ENCODE measurements around the gene LUZP2.
A peak's percentile ranks its signal among the peaks of the same experiment; 100 is the strongest.

Gene LUZP2

DNA sequence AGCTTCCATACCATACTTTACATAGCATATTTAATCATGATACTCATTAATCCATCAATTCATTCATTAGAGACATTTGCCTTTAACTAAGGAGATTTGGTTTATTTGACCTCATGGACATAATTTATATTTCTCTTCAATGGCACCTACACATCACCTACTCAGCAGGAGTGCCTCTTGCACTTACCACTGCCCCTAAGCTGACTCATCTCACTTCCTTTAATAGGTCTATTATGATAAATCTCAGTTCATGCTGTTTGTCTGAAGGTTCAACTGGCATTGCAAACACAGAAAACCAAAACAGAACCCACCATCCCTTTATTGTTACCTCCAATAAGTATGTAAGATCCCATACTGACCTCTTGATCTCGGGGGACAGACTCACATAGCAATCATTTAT lies 186.7 kb downstream of the LUZP2 start:
- Histone ChIP-seq H2BK120ac (ENCODE audit: insufficient read depth, low read length, poor library complexity) (no peak overlapping the region), H2BK5ac (ENCODE audit: low read depth, low read length, poor library complexity) (no peak overlapping the region), H2AK5ac (ENCODE audit: low read length) (no peak overlapping the region), H3K23ac (ENCODE audit: low read length) (no peak overlapping the region), H4K8ac (ENCODE audit: low read depth, low read length) (no peak overlapping the region), H3K14ac (ENCODE audit: low read length) (no peak overlapping the region), H3K9me3 (ENCODE audit: insufficient read depth, low read depth, low read length) (no peaks in the 10 kb centered on the region), H2BK12ac (ENCODE audit: low read length) (no peak overlapping the region), H3K4me3 (ENCODE audit: low read depth, low read length) (no peak overlapping the region), H3K27me3 (ENCODE audit: insufficient read depth, low read length) (no peaks in the 10 kb centered on the region), H3K4me1 (ENCODE audit: control insufficient read depth in 1 of 2, insufficient read depth in 2 of 2, low read length in 2 of 2) (no peaks in the 10 kb centered on the region), H3K79me1 (ENCODE audit: low read length) (no peaks in the 10 kb centered on the region), H4K12ac (ENCODE audit: low read depth, low read length) (no peak overlapping the region), H3K36me3 (ENCODE audit: control insufficient read depth in 1 of 2, insufficient read depth in 2 of 2, low read length in 2 of 2) (no peaks in the 10 kb centered on the region), H3K4ac (ENCODE audit: low read depth, low read length) (no peak overlapping the region), H4K91ac (ENCODE audit: low read depth, low read length) (no peak overlapping the region), H3K18ac (ENCODE audit: low read length) (no peak overlapping the region), H3K79me2 (ENCODE audit: control insufficient read depth, insufficient read depth, low read length, poor library complexity) (no peaks in the 10 kb centered on the region), H2AFZ (ENCODE audit: insufficient read depth, low read length, poor library complexity) (no peak overlapping the region), H3K4me2 (ENCODE audit: low read length) (no peak overlapping the region), H3K27ac (ENCODE audit: low read depth, low read length) (no peak overlapping the region), H3K9ac (ENCODE audit: low read length) (no peak overlapping the region)
- no CpG with 5 or more reads among the region's 1 CpG for WGBS (ENCODE audit: extremely low coverage, insufficient coverage, insufficient read length)
- DNase-seq = no peak

DNA sequence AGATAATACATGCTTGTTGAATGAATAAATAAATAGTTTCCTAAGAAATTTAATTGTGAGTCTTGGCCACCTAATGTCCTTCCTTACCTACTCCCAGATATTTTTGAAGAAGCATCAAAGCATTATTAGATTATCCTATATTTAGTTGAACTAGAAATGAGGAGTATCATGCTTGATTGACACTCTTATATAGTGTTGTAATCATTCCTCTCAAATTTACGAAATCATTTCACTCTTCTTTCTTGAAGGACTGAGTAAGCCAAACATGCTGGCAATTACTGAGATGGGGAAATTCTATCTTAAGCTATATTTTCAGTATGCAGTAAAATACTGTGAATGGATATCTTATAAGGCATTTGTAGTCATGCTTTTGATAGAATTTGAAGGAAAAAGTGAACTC lies 189.0 kb downstream of the LUZP2 start:
- H3K14ac ChIP-seq (ENCODE audit: low read length) = no peak overlapping the region
- H3K9me3 ChIP-seq (ENCODE audit: insufficient read depth, low read depth, low read length) = no peaks in the 10 kb centered on the region
- H3K27ac ChIP-seq (ENCODE audit: low read depth, low read length) = no peak overlapping the region
- no peak overlapping the region for H4K91ac ChIP-seq (ENCODE audit: low read depth, low read length)
- H2BK120ac ChIP-seq (ENCODE audit: insufficient read depth, low read length, poor library complexity) = no peak overlapping the region
- no CpG with 5 or more reads among the region's 1 CpG for WGBS (ENCODE audit: extremely low coverage, insufficient coverage, insufficient read length)
- H3K4me1 ChIP-seq (ENCODE audit: control insufficient read depth in 1 of 2, insufficient read depth in 2 of 2, low read length in 2 of 2) = no peaks in the 10 kb centered on the region
- no peaks in the 10 kb centered on the region for H3K36me3 ChIP-seq (ENCODE audit: control insufficient read depth in 1 of 2, insufficient read depth in 2 of 2, low read length in 2 of 2)
- H4K8ac ChIP-seq (ENCODE audit: low read depth, low read length) = no peak overlapping the region
- H3K18ac ChIP-seq (ENCODE audit: low read length) = no peak overlapping the region
- no peak overlapping the region for H3K9ac ChIP-seq (ENCODE audit: low read length)
- H4K12ac ChIP-seq (ENCODE audit: low read depth, low read length) = no peak overlapping the region
- no peak overlapping the region for H3K4ac ChIP-seq (ENCODE audit: low read depth, low read length)
- no peaks in the 10 kb centered on the region for H3K27me3 ChIP-seq (ENCODE audit: insufficient read depth, low read length)
- no peaks in the 10 kb centered on the region for H3K79me1 ChIP-seq (ENCODE audit: low read length)
- H3K4me2 ChIP-seq (ENCODE audit: low read length) = no peak overlapping the region
- H3K23ac ChIP-seq (ENCODE audit: low read length) = no peak overlapping the region
- no peak overlapping the region for H2AFZ ChIP-seq (ENCODE audit: insufficient read depth, low read length, poor library complexity)
- no peak overlapping the region for H2BK5ac ChIP-seq (ENCODE audit: low read depth, low read length, poor library complexity)
- peak in 1 of 2 donors; percentile 54 for DNase-seq
- H2AK5ac ChIP-seq (ENCODE audit: low read length) = no peak overlapping the region
- no peak overlapping the region for H2BK12ac ChIP-seq (ENCODE audit: low read length)
- no peaks in the 10 kb centered on the region for H3K79me2 ChIP-seq (ENCODE audit: control insufficient read depth, insufficient read depth, low read length, poor library complexity)
- H3K4me3 ChIP-seq (ENCODE audit: low read depth, low read length) = no peak overlapping the region

DNA sequence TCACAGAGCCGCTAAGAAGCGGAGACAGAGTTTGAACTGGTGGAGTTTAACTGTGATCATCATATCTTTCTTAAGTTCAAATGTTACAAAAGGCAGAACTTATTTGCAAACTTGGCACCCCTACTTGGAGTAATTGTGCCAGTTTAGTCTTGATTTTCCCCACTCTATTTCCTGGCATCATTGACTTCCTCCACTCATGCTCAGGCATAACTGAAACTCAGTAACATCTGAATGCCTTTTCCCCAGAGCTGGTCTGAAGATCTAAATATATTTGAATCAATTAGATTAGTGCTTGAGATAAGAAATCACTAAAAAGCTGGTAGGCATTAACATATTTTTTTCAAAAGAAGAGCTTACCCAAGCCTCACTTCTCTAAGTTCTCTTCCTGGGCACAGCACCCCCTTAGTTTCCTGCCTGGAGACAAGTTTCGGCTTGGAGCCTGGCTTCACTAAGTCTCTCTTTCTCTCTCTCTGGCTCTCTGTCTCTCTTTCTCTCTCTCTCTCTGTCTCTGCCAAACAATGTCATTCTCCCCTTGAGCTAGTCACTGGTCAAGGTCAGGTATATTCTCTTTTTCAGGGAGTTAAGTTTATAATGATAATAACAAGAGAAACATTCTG lies 190.8 kb downstream of the LUZP2 start:
- no peak overlapping the region for H2BK12ac ChIP-seq (ENCODE audit: low read length)
- H3K4ac ChIP-seq (ENCODE audit: low read depth, low read length) = no peak overlapping the region
- H3K9me3 ChIP-seq (ENCODE audit: insufficient read depth, low read depth, low read length) = no peaks in the 10 kb centered on the region
- H3K18ac ChIP-seq (ENCODE audit: low read length) = no peak overlapping the region
- no peaks in the 10 kb centered on the region for H3K79me1 ChIP-seq (ENCODE audit: low read length)
- H3K23ac ChIP-seq (ENCODE audit: low read length) = no peak overlapping the region
- no CpG with 5 or more reads among the region's 3 CpGs for WGBS (ENCODE audit: extremely low coverage, insufficient coverage, insufficient read length)
- H3K27me3 ChIP-seq (ENCODE audit: insufficient read depth, low read length) = no peaks in the 10 kb centered on the region
- no peak overlapping the region for H4K12ac ChIP-seq (ENCODE audit: low read depth, low read length)
- no peak overlapping the region for H3K9ac ChIP-seq (ENCODE audit: low read length)
- H3K4me3 ChIP-seq (ENCODE audit: low read depth, low read length) = no peak overlapping the region
- H3K14ac ChIP-seq (ENCODE audit: low read length) = no peak overlapping the region
- no peak overlapping the region for H4K91ac ChIP-seq (ENCODE audit: low read depth, low read length)
- H3K4me1 ChIP-seq (ENCODE audit: control insufficient read depth in 1 of 2, insufficient read depth in 2 of 2, low read length in 2 of 2) = no peaks in the 10 kb centered on the region
- no peak overlapping the region for H3K27ac ChIP-seq (ENCODE audit: low read depth, low read length)
- H3K36me3 ChIP-seq (ENCODE audit: control insufficient read depth in 1 of 2, insufficient read depth in 2 of 2, low read length in 2 of 2) = no peaks in the 10 kb centered on the region
- no peak overlapping the region for H3K4me2 ChIP-seq (ENCODE audit: low read length)
- H2AFZ ChIP-seq (ENCODE audit: insufficient read depth, low read length, poor library complexity) = no peak overlapping the region
- H2BK120ac ChIP-seq (ENCODE audit: insufficient read depth, low read length, poor library complexity) = no peak overlapping the region
- H2BK5ac ChIP-seq (ENCODE audit: low read depth, low read length, poor library complexity) = no peak overlapping the region
- H2AK5ac ChIP-seq (ENCODE audit: low read length) = no peak overlapping the region
- no peak for DNase-seq
- H4K8ac ChIP-seq (ENCODE audit: low read depth, low read length) = no peak overlapping the region
- no peaks in the 10 kb centered on the region for H3K79me2 ChIP-seq (ENCODE audit: control insufficient read depth, insufficient read depth, low read length, poor library complexity)

DNA sequence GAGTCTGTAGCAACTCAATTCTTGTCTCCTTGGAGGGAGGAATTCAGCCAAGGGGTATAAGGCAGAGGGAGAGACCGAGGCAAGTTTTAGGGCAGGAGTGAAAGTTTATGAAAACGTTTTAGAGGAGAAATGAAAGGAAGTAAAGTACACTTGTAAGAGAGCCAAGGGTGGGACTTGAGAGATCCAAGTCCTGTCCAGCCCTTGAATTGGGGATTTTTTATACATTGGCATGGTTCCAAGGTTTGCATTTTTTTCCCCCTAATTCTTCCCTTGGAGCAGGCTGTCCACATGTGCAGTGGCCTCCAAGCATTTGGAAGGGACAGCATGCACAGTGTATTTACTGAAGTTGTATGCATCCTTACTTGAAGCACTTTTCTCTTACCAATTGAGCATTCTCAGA lies 192.1 kb downstream of the LUZP2 start:
- Histone ChIP-seq H2BK12ac (ENCODE audit: low read length) (no peak overlapping the region), H3K9me3 (ENCODE audit: insufficient read depth, low read depth, low read length) (no peaks in the 10 kb centered on the region), H3K27ac (ENCODE audit: low read depth, low read length) (no peak overlapping the region), H3K79me1 (ENCODE audit: low read length) (no peaks in the 10 kb centered on the region), H4K8ac (ENCODE audit: low read depth, low read length) (no peak overlapping the region), H3K4me3 (ENCODE audit: low read depth, low read length) (no peak overlapping the region), H2AK5ac (ENCODE audit: low read length) (no peak overlapping the region), H3K27me3 (ENCODE audit: insufficient read depth, low read length) (no peaks in the 10 kb centered on the region), H3K18ac (ENCODE audit: low read length) (no peak overlapping the region), H4K91ac (ENCODE audit: low read depth, low read length) (no peak overlapping the region), H3K9ac (ENCODE audit: low read length) (no peak overlapping the region), H3K4me1 (ENCODE audit: control insufficient read depth in 1 of 2, insufficient read depth in 2 of 2, low read length in 2 of 2) (no peaks in the 10 kb centered on the region), H2BK5ac (ENCODE audit: low read depth, low read length, poor library complexity) (no peak overlapping the region), H2AFZ (ENCODE audit: insufficient read depth, low read length, poor library complexity) (no peak overlapping the region), H3K14ac (ENCODE audit: low read length) (no peak overlapping the region), H3K4me2 (ENCODE audit: low read length) (no peak overlapping the region), H4K12ac (ENCODE audit: low read depth, low read length) (no peak overlapping the region), H3K4ac (ENCODE audit: low read depth, low read length) (no peak overlapping the region), H3K23ac (ENCODE audit: low read length) (no peak overlapping the region), H3K36me3 (ENCODE audit: control insufficient read depth in 1 of 2, insufficient read depth in 2 of 2, low read length in 2 of 2) (no peaks in the 10 kb centered on the region), H3K79me2 (ENCODE audit: control insufficient read depth, insufficient read depth, low read length, poor library complexity) (no peaks in the 10 kb centered on the region), H2BK120ac (ENCODE audit: insufficient read depth, low read length, poor library complexity) (no peak overlapping the region)
- WGBS (ENCODE audit: extremely low coverage, insufficient coverage, insufficient read length) = 100% methylated on average over 1 of the region's 2 CpGs
- DNase-seq = no peak

All from trophoblast cell (in vitro differentiated cells and primary cell).